ENCODE data around the gene DKK1. TPM values are rescaled to one million over a fixed set of nuclear protein-coding genes. Genes with fewer than 3 reads are reported as not detected.
"Not testable (repeated sequence)": the region's sequence is repeated elsewhere in the genome, so short reads cannot be mapped to it uniquely, and the experiment has no call there.

The DKK1 gene
- polyA plus RNA-seq, 2 of the 4 experiments (the other 2 are of a cell fraction), result 117 to 375 TPM

DNA sequence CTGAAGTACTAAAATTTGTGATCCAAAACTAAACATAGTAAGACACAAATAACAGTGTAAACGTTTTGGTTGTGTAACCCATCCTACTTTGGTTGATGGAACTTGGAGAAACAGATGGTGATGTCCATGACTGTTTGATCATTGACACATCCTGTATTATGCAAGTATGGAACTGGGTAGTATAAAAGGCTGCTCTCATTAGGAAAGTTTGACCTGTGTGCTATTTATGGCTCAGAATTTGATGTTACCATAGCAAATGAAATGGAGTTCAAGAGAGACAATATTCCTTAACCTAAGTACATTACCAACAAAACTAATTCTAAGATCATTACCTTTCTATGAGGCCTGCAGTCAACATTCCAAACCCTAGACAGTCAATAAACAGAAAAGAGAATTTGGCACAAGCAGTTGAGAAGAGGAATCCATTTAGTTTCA lies 39.9 kb downstream of the DKK1 start:
- ChIA-PET POLR2A (no interaction called here), CTCF (interaction anchor here (1.8 kb wide), 1 partner anchor 40 kb away, joined by 5 read pairs; the partner anchor contains the start of gene DKK1)
- WGBS (ENCODE audit: missing lambda C conversion rate), result 0% methylated on average over 1 of the region's 1 CpG
- H3K4me1 ChIP-seq, result peaks cover 12% of the 10 kb centered on the region; the same call in 1 of the 3 replicates
- DNase-seq (ENCODE audit: low read depth in 1 of 2, low spot score in 1 of 2) (no peak), ATAC-seq (no peak), FAIRE-seq (no peak)
- TF ChIP-seq ELK1 (IDR thresholded peaks at IDR 0.05; ENCODE audit: low read depth, low read length), result no peak
- 0 out of 4 replicates have a peak, but pooled peaks of 1 of the 2 experiments have one; percentile 13 for TF ChIP-seq CEBPB (IDR thresholded peaks at IDR 0.05)
- TF ChIP-seq CBX8 (IDR thresholded peaks at IDR 0.05), result no peak
- no peak for TF ChIP-seq JUN (IDR thresholded peaks at IDR 0.05)
- no peaks in the 10 kb centered on the region for H3K9me3 ChIP-seq
- no peak overlapping the region for H3K4me3 ChIP-seq
- H3K27ac ChIP-seq, result no peak overlapping the region
- peak overlapping the region; percentile 29; the same call in 1 of the 3 replicates for H3K4me2 ChIP-seq

DNA sequence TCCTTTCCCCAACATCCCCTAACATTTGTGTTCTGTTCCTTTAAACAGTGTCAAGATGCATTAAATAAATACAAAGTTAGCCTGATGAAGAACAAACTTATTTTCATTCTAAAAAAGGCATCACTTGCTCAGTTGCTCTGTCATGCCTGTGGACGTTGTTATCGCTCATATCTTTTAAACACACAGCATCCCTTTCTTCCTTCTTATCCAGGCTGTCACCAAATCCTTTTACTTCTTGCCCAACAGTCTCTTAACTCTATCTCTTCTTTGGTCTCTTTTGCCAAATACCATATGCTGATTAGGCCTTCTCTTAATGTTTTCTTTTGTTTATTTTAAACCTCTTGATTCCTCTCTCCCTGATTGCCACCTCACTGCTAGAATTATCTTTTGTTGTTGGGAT lies 43.9 kb downstream of the DKK1 start:
- TF ChIP-seq GATA3 (IDR thresholded peaks at IDR 0.05; ENCODE audit: borderline replicate concordance) (no peak), EHMT2 (IDR thresholded peaks at IDR 0.05; ENCODE audit: low read depth) (no peak), SMC3 (IDR thresholded peaks at IDR 0.05) (no peak), RAD21 (conservative IDR thresholded peaks at IDR 0.05 in 1 of 2, IDR thresholded peaks at IDR 0.05 in 1 of 2) (no peak), HDAC2 (IDR thresholded peaks at IDR 0.05) (no peak), JUNB (IDR thresholded peaks at IDR 0.05) (no peak), EHF (CRISPR knock-in tag; IDR thresholded peaks at IDR 0.05) (no peak)
- ChIA-PET POLR2A (no interaction called here), CTCF (no interaction called here)
- ATAC-seq, result no peak
- 52% methylated on average over 2 of the region's 2 CpGs for WGBS (ENCODE audit: missing lambda C conversion rate)
- H3K9me3 ChIP-seq, result no peaks in the 10 kb centered on the region
- H3K27ac ChIP-seq, result no peak overlapping the region
- H3K4me3 ChIP-seq, result no peak overlapping the region
- DNase-seq (ENCODE audit: low read depth in 1 of 2, low spot score in 1 of 2), result no peak
- no peak overlapping the region for H3K4me2 ChIP-seq
- peaks cover 12% of the 10 kb centered on the region; the same call in 1 of the 3 replicates for H3K4me1 ChIP-seq
- FAIRE-seq, result no peak

GRCh38 chr10:52359441-52359840 lies 45.4 kb downstream of the DKK1 start:
- FAIRE-seq, result no peak
- no peak for ATAC-seq
- H3K4me2 ChIP-seq, result no peak overlapping the region
- TF ChIP-seq TP53 (CRISPR knock-in tag; IDR thresholded peaks at IDR 0.05), result no peak
- no peak for TF ChIP-seq FOSB (CRISPR knock-in tag; IDR thresholded peaks at IDR 0.05)
- no peak for TF ChIP-seq RFX5 (IDR thresholded peaks at IDR 0.05)
- TF ChIP-seq, protein P1, sequence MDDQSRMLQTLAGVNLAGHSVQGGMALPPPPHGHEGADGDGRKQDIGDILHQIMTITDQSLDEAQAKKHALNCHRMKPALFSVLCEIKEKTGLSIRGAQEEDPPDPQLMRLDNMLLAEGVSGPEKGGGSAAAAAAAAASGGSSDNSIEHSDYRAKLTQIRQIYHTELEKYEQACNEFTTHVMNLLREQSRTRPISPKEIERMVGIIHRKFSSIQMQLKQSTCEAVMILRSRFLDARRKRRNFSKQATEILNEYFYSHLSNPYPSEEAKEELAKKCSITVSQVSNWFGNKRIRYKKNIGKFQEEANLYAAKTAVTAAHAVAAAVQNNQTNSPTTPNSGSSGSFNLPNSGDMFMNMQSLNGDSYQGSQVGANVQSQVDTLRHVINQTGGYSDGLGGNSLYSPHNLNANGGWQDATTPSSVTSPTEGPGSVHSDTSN (IDR thresholded peaks at IDR 0.05), result no peak
- TF ChIP-seq RNF2 (IDR thresholded peaks at IDR 0.05; ENCODE audit: borderline replicate concordance, low read depth), result no peak
- no peak for TF ChIP-seq MYC (IDR thresholded peaks at IDR 0.05; ENCODE audit: borderline replicate concordance, low read length)
- no peak for TF ChIP-seq HES2 (IDR thresholded peaks at IDR 0.05)
- TF ChIP-seq ZFP36 (IDR thresholded peaks at IDR 0.05; ENCODE audit: borderline replicate concordance, partially characterized antibody), result no peak
- TF ChIP-seq RARB (CRISPR knock-in tag; IDR thresholded peaks at IDR 0.05), result no peak
- no peak for TF ChIP-seq BCL3 (IDR thresholded peaks at IDR 0.05)
- 0 out of 3 replicates have a peak, but pooled peaks cover 4% of the 10 kb centered on the region for H3K4me1 ChIP-seq
- no peaks in the 10 kb centered on the region for H3K9me3 ChIP-seq
- ChIA-PET POLR2A (no interaction called here), CTCF (no interaction called here)
- no peak for DNase-seq (ENCODE audit: low read depth in 1 of 2, low spot score in 1 of 2)
- H3K4me3 ChIP-seq, result no peak overlapping the region
- 93% methylated on average over 1 of the region's 1 CpG for WGBS (ENCODE audit: missing lambda C conversion rate)
- H3K27ac ChIP-seq, result no peak overlapping the region

DNA sequence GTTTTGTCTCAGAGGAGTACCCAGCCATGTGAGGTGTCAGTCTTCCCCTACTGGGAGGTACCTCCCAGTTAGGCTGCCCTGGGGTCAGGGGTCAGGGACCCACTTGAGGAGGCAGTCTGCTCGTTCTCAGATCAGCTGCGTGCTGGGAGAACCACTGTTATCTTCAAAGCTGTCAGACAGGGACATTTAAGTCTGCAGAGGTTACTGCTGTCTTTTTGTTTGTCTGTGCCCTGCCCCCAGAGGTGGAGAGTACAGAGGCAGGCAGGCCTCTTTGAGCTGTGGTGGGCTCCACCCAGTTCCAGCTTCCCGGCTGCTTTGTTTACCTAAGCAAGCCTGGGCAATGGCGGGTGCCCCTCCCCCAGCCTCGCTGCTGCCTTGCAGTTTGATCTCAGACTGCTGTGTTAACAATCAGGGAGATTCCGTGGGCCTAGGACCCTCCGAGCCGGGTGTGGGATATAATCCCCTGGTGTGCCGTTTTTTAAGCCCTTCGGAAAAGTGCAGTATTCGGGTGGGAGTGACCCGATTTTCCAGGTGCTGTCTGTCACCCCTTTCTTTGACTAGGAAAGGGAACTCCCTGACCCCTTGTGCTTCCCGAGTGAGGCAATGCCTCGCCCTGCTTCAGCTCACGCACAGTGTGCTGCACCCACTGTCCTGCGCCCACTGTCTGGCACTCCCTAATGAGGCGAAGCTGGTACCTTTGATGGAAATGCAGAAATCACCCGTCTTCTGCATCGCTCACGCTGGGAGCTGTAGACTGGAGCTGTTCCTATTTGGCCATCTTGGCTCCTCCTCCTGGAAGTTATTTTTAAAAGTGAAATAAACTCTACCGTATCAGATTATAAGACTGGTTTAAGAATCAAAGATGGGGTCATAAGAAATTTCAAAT lies 51.7 kb downstream of the DKK1 start:
- DNase-seq (ENCODE audit: low read depth in 1 of 2, low spot score in 1 of 2); CTCF ChIA-PET; H3K9me3 ChIP-seq; FAIRE-seq; ATAC-seq; H3K4me2 ChIP-seq; H3K4me3 ChIP-seq; H3K27ac ChIP-seq; H3K4me1 ChIP-seq; POLR2A ChIA-PET: not testable (repeated sequence)
- WGBS (ENCODE audit: missing lambda C conversion rate), result 80% methylated on average over 21 of the region's 21 CpGs

Data from A549 (cell line).